ENCODE results near the gene ZNF101. TPM values are rescaled to one million over a fixed set of nuclear protein-coding genes. Genes with fewer than 3 reads are reported as not detected.
"Not testable (repeated sequence)": the region's sequence is repeated elsewhere in the genome, so short reads cannot be mapped to it uniquely, and the experiment has no call there.

ZNF101 gene
- total and polyA plus RNA-seq, 4 donors = 7.4 to 12.4 (median 10.4) TPM

DNA sequence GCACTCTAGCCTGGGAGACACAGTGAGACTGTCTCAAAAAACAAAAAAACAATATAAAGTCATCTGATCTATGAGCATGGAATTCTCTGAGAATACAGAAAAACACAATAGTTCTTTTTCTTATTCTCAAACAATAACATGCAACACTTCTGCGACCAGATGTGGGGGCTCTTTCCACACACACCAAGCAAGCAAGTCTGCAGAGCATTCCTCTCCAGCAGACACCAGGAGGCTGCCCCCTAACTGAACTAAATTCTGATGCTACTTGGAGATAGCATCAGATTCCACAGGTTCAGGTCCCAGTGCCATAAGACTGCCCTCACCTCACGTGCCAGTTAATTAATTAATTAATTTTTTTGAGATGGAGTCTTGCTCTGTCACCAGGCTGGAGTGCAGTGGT is 27.7 kb downstream of the ZNF101 start:
- TF ChIP-seq, protein P1, sequence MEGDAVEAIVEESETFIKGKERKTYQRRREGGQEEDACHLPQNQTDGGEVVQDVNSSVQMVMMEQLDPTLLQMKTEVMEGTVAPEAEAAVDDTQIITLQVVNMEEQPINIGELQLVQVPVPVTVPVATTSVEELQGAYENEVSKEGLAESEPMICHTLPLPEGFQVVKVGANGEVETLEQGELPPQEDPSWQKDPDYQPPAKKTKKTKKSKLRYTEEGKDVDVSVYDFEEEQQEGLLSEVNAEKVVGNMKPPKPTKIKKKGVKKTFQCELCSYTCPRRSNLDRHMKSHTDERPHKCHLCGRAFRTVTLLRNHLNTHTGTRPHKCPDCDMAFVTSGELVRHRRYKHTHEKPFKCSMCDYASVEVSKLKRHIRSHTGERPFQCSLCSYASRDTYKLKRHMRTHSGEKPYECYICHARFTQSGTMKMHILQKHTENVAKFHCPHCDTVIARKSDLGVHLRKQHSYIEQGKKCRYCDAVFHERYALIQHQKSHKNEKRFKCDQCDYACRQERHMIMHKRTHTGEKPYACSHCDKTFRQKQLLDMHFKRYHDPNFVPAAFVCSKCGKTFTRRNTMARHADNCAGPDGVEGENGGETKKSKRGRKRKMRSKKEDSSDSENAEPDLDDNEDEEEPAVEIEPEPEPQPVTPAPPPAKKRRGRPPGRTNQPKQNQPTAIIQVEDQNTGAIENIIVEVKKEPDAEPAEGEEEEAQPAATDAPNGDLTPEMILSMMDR (IDR thresholded peaks at IDR 0.05; ENCODE audit: control extremely low read depth, extremely low read depth) = no peak
- Histone ChIP-seq H3K4me3 (no peak overlapping the region), H3K36me3 (ENCODE audit: control insufficient read depth in 4 of 4, insufficient read depth in 4 of 4, low read length in 4 of 4) (peaks cover 0 to 3% (median 0%) of the 10 kb centered on the region in 4 donors), H3K27ac (ENCODE audit: low read depth in 1 of 2, low read length in 1 of 2) (no peak overlapping the region), H3K9me3 (ENCODE audit: control insufficient read depth in 4 of 4, insufficient read depth in 3 of 4, low read length in 3 of 4) (peaks cover 2 to 20% (median 7%) of the 10 kb centered on the region in 4 donors), H3K27me3 (ENCODE audit: control insufficient read depth in 3 of 3, insufficient read depth in 3 of 3, low read length in 2 of 3) (no peaks in the 10 kb centered on the region), H3K4me1 (ENCODE audit: control insufficient read depth in 5 of 5, insufficient read depth in 5 of 5, low read length in 5 of 5) (no peaks in the 10 kb centered on the region), H3K9ac (ENCODE audit: insufficient read depth in 1 of 2, low read length in 2 of 2) (no peak overlapping the region)
- ATAC-seq (ENCODE audit: insufficient read depth, low FRiP score) (no peak), DNase-seq (no peak)
- 71 to 80% methylated on average over 2 of the region's 2 CpGs for WGBS, 2 donors

DNA sequence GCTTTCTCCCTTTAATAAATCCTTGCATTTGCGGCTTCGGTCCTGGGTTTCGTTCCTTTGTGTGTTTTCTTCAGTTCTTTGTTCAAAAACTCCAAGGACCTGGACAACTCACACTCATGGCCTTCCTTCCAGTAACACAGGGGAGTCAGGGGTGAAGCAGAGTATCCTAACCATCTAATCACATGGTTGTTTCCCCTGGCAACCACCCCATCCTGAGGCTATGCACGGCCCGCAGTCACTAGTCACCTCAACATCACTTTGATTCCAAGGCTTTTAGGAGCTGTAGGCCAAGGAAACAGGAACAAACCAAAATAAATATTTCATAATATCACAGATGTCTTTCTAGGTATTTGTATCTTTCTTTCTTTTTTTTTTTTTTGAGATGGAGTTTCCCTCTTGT is 28.9 kb downstream of the ZNF101 start:
- Histone ChIP-seq H3K36me3 (ENCODE audit: control insufficient read depth in 4 of 4, insufficient read depth in 4 of 4, low read length in 4 of 4) (peaks cover 0 to 3% (median 0%) of the 10 kb centered on the region in 4 donors), H3K27ac (ENCODE audit: low read depth in 1 of 2, low read length in 1 of 2) (no peak overlapping the region), H3K4me1 (ENCODE audit: control insufficient read depth in 5 of 5, insufficient read depth in 5 of 5, low read length in 5 of 5) (no peaks in the 10 kb centered on the region), H3K9ac (ENCODE audit: insufficient read depth in 1 of 2, low read length in 2 of 2) (no peak overlapping the region), H3K9me3 (ENCODE audit: control insufficient read depth in 4 of 4, insufficient read depth in 3 of 4, low read length in 3 of 4) (peaks cover 2 to 24% (median 7%) of the 10 kb centered on the region in 4 donors), H3K4me3 (no peak overlapping the region), H3K27me3 (ENCODE audit: control insufficient read depth in 3 of 3, insufficient read depth in 3 of 3, low read length in 2 of 3) (no peaks in the 10 kb centered on the region)
- no peak for ATAC-seq (ENCODE audit: insufficient read depth, low FRiP score)
- WGBS, 2 donors = 91% methylated on average over 5 of the region's 5 CpGs
- no peak for DNase-seq
- TF ChIP-seq, protein P1 (IDR thresholded peaks at IDR 0.05; ENCODE audit: control extremely low read depth, extremely low read depth) = no peak

DNA sequence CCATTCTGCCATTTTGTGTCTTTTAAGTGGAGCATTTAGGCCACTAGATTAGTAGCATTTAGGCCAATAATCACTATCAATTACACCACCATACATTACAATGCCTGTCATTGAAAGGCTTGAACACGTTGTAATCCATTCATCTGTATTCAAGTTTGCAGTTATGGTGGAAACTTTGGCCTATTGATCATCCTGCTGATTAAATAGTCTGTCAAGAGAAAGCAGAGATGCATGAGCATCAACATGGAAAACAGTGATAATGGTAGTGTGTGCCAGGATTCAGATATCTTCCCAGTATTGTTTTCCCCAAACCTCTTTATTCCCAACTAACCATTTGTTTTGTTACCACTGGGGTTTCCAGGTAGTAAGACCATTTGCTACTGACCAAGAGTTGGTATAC is 31.9 kb downstream of the ZNF101 start:
- not testable (repeated sequence) for ATAC-seq (ENCODE audit: insufficient read depth, low FRiP score); H3K27me3 ChIP-seq (ENCODE audit: control insufficient read depth in 3 of 3, insufficient read depth in 3 of 3, low read length in 2 of 3); H3K4me1 ChIP-seq (ENCODE audit: control insufficient read depth in 5 of 5, insufficient read depth in 5 of 5, low read length in 5 of 5); H3K4me3 ChIP-seq; DNase-seq; H3K27ac ChIP-seq (ENCODE audit: low read depth in 1 of 2, low read length in 1 of 2); H3K9ac ChIP-seq (ENCODE audit: insufficient read depth in 1 of 2, low read length in 2 of 2)
- peaks cover 0 to 14% (median 9%) of the 10 kb centered on the region in 4 donors for H3K36me3 ChIP-seq (ENCODE audit: control insufficient read depth in 4 of 4, insufficient read depth in 4 of 4, low read length in 4 of 4)
- 88 to 90% methylated on average over 1 of the region's 1 CpG for WGBS, 2 donors
- peaks cover 4 to 42% (median 11%) of the 10 kb centered on the region in 4 donors for H3K9me3 ChIP-seq (ENCODE audit: control insufficient read depth in 4 of 4, insufficient read depth in 3 of 4, low read length in 3 of 4)

DNA sequence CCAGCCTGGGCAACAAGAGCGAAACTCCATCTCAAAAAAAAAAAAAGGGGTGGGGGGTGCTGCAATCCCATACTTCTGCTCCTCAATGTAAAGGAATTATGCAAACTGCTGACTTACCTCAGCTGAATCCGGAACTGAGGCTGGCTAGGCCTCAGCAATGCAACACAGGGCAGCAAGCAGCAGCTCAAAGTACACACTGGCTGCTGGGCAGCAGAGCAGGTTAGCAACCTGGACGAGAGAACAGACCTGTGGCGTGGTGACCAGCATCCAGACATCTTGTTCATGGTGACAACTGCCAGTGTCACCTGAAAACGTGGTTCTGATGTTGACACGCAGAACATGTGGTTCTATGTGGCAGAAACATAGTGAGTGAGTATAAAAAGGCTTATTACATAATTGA is 36.2 kb downstream of the ZNF101 start:
- Histone ChIP-seq H3K27ac (ENCODE audit: low read depth in 1 of 2, low read length in 1 of 2) (no peak overlapping the region), H3K9ac (ENCODE audit: insufficient read depth in 1 of 2, low read length in 2 of 2) (no peak overlapping the region), H3K4me1 (ENCODE audit: control insufficient read depth in 5 of 5, insufficient read depth in 5 of 5, low read length in 5 of 5) (no peaks in the 10 kb centered on the region), H3K36me3 (ENCODE audit: control insufficient read depth in 4 of 4, insufficient read depth in 4 of 4, low read length in 4 of 4) (peaks cover 6 to 29% (median 12%) of the 10 kb centered on the region in 4 donors), H3K27me3 (ENCODE audit: control insufficient read depth in 3 of 3, insufficient read depth in 3 of 3, low read length in 2 of 3) (no peaks in the 10 kb centered on the region), H3K4me3 (no peak overlapping the region), H3K9me3 (ENCODE audit: control insufficient read depth in 4 of 4, insufficient read depth in 3 of 4, low read length in 3 of 4) (peaks cover 11 to 56% (median 23%) of the 10 kb centered on the region in 4 donors)
- no peak for ATAC-seq (ENCODE audit: insufficient read depth, low FRiP score)
- no peak for DNase-seq
- WGBS, 2 donors = 85 to 90% methylated on average over 5 to 6 of the region's 6 CpGs
- TF ChIP-seq, protein P1 (IDR thresholded peaks at IDR 0.05; ENCODE audit: control extremely low read depth, extremely low read depth) = no peak
